Astrocyte of the spinal cord (primary cell): Measurements from ENCODE around the gene SYTL1.
A peak's percentile ranks its signal among the peaks of the same experiment; 100 is the strongest.

Experiments used
- DNase-seq: peaks from one replicate; pipeline ENCODE4 v3.0.0; 2011; ENCODE audit warnings: low read depth, low spot score
- H3K4me3 ChIP-seq: 2 replicates; pipeline ENCODE4 v1.5.1; 2011; ENCODE audit warnings: low read depth, mild to moderate bottlenecking, low read length, moderate library complexity
- CTCF ChIP-seq: IDR thresholded peaks from 2 replicates; pipeline ENCODE4 v1.5.1; 2012; ENCODE audit warnings: low read depth, mild to moderate bottlenecking, low read length, inconsistent platforms
- in situ Hi-C: cut with HindIII; loops from 2 replicates; pipeline ENCODE4 v1.10.0; 2017; ENCODE audit warnings: low sequenced_read_pairs

The SYTL1 gene

DNA sequence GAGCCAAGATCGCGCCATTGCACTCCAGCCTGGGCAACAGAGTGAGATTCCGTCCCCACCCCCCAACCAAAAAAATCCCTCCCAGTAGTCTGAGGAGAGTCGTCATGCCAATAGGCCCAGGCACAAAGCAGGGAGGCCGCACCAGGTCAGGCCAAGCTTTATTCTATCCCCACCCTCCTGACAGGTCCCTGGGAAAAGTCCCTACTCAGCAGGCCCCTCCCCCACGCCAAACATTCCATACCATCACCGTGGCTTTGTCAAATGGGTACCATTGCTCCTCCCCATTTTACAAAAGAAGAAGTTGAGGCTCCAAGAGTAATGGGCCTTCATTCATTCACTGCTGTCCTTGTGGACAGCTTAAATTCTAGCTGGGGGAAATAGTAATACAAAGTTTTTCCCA, 55.9 kb downstream of the SYTL1 start:
- H3K4me3 ChIP-seq: no peak overlapping the region
- in situ Hi-C loops: no loop called here
- no peak for TF ChIP-seq CTCF
- DNase-seq: no peak

- in situ Hi-C loops: no loop called here
- TF ChIP-seq CTCF: no peak
- H3K4me3 ChIP-seq: no peak overlapping the region
- no peak for DNase-seq
Observed at GRCh38 chr1:27398405-27399149, 56.8 kb downstream of the SYTL1 start.

DNA sequence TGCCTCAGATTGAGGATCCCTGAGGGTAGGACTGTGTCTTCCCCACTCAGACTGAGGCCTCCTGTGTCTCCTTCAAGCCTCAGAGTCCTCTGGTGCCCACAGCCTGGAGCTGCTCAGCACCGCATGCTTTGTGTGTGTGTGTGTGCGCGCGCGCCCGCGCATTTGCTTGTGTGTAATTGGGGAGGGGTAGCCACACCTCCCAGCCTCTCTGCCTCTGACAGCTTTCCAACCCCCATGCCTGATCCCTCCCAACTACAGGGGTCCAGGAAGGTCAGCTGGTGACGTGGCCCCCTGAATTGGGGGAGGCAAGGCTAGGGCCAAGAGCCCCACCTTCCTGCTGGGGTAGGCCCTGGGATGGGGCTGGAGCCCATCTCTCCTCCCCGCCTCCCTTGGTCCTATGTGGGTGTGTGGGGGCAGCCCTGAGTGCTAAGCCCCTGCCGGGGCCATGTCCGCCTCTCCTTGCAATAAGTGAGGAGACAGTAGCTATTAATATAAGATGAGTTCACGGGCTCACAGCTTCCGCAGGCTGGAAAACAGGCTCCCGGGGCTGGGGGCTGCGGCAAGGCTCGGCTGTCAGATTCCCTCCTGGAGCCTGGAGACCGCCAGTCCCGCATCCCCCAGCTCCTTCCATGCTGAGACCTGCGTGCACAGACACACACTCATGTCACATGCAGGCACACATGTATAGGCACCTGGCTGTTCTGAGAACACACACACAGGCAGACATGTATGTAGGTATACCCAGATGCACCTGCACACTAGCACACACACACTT, 57.6 kb downstream of the SYTL1 start:
- no peak for TF ChIP-seq CTCF
- no peak for DNase-seq
- no peak overlapping the region for H3K4me3 ChIP-seq
- in situ Hi-C loops: no loop called here

DNA sequence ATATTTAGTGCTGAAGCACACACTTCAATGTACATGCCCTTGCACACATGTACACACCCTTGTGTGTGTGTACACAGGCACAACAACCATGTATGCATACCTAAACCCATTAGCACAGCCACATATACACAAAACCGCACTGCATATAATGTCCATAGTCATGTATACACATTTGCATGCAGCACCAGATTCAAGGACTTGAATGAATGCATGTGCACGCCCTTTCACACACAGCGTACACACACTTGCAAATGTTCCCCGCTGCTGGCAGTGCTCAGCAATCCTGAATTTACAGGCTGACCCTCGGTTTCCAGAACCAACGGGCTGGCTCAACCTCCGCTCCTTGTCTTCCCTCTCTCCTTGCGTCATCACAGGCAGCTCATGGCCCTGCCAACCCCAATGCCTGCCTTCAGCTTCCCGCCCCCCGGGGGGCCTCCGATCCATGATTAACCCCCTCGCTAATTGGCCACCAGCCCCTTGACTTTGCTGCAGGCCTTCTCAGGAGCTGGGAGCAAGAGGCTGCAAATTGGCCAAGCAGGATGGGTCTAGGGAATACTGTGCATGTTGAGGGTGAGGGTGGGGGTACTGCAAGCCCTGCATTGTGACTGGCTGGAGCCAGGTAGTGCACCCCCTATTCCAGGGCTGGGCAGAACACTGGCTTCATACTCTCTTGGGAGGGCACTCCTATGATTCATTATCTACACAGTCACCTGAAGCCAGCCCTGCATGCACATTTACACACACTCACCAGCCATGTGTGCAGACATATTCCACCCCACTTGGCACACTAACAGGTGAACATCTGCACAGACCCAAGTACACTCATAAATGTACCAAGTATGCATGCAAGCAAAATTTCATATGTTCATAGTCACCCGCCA, 58.5 kb downstream of the SYTL1 start:
- DNase-seq: no peak
- TF ChIP-seq CTCF: no peak
- H3K4me3 ChIP-seq: no peak overlapping the region
- in situ Hi-C loops: no loop called here

- H3K4me3 ChIP-seq: no peak overlapping the region
- in situ Hi-C loops: no loop called here
- TF ChIP-seq CTCF: no peak
- DNase-seq: no peak
Observed at GRCh38 chr1:27400963-27401341, 59.1 kb downstream of the SYTL1 start.

GRCh38 chr1:27402349-27402754, 60.5 kb downstream of the SYTL1 start:
- peak; percentile 74 for TF ChIP-seq CTCF
- DNase-seq: peak; percentile 70
- in situ Hi-C loops: no loop called here
- no peak overlapping the region for H3K4me3 ChIP-seq
